Epithelial cell of esophagus (primary cell): ENCODE measurements around the gene TNNC1.

Experiments
- DNase-seq: peaks from one replicate; pipeline ENCODE4 v3.0.0; 2010; ENCODE audit warnings: low read depth
- H3K4me3 ChIP-seq: 2 replicates; pipeline ENCODE4 v1.5.1; 2011; ENCODE audit warnings: mild to moderate bottlenecking, low read length, control low read depth
- TF ChIP-seq, protein P1 (sequence below): IDR thresholded peaks from 2 replicates; pipeline ENCODE4 v1.5.1; 2011; ENCODE audit warnings: low read depth, mild to moderate bottlenecking, low read length, control low read depth, inconsistent platforms; ENCODE audit not compliant: insufficient read depth; ENCODE audit errors: missing control alignments

Gene TNNC1

GRCh38 chr3:52477076-52477795 is 23.4 kb upstream of the TNNC1 start:
- TF ChIP-seq, protein P1, sequence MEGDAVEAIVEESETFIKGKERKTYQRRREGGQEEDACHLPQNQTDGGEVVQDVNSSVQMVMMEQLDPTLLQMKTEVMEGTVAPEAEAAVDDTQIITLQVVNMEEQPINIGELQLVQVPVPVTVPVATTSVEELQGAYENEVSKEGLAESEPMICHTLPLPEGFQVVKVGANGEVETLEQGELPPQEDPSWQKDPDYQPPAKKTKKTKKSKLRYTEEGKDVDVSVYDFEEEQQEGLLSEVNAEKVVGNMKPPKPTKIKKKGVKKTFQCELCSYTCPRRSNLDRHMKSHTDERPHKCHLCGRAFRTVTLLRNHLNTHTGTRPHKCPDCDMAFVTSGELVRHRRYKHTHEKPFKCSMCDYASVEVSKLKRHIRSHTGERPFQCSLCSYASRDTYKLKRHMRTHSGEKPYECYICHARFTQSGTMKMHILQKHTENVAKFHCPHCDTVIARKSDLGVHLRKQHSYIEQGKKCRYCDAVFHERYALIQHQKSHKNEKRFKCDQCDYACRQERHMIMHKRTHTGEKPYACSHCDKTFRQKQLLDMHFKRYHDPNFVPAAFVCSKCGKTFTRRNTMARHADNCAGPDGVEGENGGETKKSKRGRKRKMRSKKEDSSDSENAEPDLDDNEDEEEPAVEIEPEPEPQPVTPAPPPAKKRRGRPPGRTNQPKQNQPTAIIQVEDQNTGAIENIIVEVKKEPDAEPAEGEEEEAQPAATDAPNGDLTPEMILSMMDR: no peak
- H3K4me3 ChIP-seq: no peak overlapping the region
- DNase-seq: no peak

GRCh38 chr3:52473026-52473425 is 19.2 kb upstream of the TNNC1 start:
- no peak overlapping the region for H3K4me3 ChIP-seq
- no peak for DNase-seq
- TF ChIP-seq, protein P1: no peak

- H3K4me3 ChIP-seq: no peak overlapping the region
- DNase-seq: no peak
- TF ChIP-seq, protein P1: no peak
Measured at GRCh38 chr3:52472239-52473000, 18.6 kb upstream of the TNNC1 start.

DNA sequence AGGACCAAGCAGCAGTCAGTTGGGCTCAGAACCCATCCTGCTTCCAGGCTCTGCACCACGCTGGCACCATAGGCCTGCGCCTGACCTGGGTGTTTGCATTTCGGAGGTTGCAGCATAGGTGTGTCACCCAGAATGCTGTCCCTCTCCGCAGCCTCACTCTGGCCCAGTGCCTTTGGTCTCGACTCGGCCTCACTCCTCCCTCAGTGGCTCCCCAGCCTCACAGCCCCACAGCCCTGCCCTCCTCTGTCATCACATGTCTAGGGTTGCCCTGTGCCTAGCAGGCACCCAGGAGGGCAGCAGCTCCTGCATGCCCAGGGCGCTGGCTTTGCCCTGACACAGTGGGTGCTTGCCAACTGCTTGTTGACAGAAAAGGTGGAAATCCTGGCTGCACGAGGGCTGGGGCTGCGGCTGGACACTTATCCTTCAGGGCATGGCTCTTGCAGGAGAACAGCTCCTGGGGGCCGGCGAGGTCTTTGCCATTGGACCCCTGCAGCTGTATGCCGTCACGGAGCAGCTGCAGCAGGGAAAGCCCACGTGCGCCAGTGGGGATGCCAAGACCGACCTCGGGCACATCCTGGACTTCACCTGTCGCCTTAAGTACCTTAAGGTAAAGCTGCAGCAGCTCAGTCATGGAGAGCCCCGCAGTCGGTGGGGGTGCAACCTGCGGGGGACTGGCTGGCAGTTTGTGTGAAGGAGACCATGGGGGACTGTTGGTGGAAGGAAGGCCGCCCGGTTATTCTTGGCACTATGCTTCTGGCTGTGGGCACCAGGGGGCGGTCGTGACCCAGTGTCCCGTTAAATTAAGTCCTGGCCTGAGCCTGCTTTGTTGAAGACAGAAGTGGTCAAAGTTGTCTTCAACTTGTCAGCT is 17.8 kb upstream of the TNNC1 start:
- TF ChIP-seq, protein P1: peak; percentile 66
- DNase-seq: peak; percentile 61
- H3K4me3 ChIP-seq: no peak overlapping the region

DNA sequence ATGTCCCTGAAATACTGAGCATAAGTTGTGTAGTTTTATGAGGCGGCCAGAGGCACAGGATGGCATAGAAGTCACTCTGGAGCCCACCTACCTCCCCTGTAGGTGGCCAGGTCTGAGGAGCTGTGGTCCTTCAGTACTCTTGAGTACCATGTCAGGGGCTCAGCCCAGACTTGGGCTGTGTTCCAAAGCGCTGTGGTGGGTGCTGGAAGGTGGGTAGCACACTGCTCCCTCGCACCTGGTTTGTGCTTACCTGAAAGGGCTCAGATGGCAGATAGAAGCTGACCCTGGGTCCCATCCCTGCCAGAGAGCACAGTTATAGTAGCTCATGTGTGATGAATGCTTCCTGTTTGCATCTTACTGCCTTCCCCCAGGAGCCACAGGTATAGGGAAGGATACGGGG is 17.1 kb upstream of the TNNC1 start:
- DNase-seq: no peak
- no peak overlapping the region for H3K4me3 ChIP-seq
- TF ChIP-seq, protein P1: no peak

DNA sequence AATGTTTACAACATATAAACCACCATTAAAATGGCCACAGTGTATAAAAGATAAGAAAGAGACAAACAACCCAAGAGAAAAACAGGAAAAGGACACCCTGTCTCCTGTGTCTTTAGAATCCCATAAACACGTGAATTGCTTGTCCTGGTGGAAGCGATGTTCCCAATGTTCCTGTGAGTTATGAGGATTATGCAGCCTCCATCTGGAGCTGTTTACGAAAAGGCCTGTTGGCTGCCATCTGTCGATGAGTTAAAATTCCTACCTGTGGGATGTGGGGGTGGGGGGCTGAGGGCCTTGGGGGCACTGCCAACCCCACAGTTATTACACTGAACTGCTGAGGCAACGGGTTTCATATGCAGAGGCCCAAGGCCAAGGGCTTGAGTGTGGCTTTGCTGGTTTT is 15.2 kb upstream of the TNNC1 start:
- TF ChIP-seq, protein P1: no peak
- no peak for DNase-seq
- no peak overlapping the region for H3K4me3 ChIP-seq
